Brain microvascular endothelial cell (primary cell): ENCODE results near the gene SEC23IP.

ENCODE experiments used
- DNase-seq: peaks from one replicate; pipeline ENCODE4 v3.0.0-alpha.2; 2020
- H3K27ac ChIP-seq: fragments of 250-450 bp; sonication (Bioruptor Pico); 2 replicates; pipeline ENCODE4 v1.5.1; 2020; ENCODE audit warnings: mild to moderate bottlenecking, moderate library complexity
- H3K27me3 ChIP-seq: fragments of 250-450 bp; sonication (Bioruptor Pico); replicated peaks from 2 replicates; pipeline ENCODE4 v1.5.1; 2020; ENCODE audit warnings: mild to moderate bottlenecking
- H3K36me3 ChIP-seq: fragments of 250-450 bp; sonication (Bioruptor Pico); replicated peaks from 2 replicates; pipeline ENCODE4 v1.5.1; 2020; ENCODE audit warnings: mild to moderate bottlenecking
- H3K4me3 ChIP-seq: 2 replicates; pipeline ENCODE4 v1.5.1; 2011; ENCODE audit warnings: low read depth, mild to moderate bottlenecking, control low read depth, low read length, moderate library complexity
- in situ Hi-C: cut with HindIII; loops from 2 replicates; pipeline ENCODE4 v1.10.0; 2017; ENCODE audit warnings: low sequenced_read_pairs, low pct_ligation_motif_present
- TF ChIP-seq, protein P1 (sequence below): IDR thresholded peaks from 2 replicates; pipeline ENCODE4 v1.5.1; 2011; ENCODE audit warnings: low read depth, mild to moderate bottlenecking, moderate library complexity, low read length, control low read depth, inconsistent platforms; ENCODE audit errors: missing control alignments

The SEC23IP gene

DNA sequence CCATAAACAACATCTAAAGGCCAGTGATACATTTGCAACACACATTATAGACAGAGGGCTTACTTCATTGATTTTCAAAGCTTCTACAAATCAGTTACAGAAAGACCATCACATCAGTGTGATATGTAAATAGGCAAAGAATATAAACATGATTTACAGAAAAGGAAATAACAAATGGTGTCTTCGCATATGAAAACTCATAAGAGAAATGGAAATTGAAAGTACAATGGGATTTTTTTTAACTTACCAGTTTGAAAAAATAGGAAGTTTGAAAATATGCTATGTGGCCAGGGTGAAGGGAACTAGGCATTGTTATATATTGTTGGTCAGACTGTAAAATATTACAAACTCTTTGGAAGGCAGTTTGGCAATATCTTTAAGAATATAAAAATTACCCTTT is 27.3 kb downstream of the SEC23IP start:
- Histone ChIP-seq H3K27me3 (no peaks in the 10 kb centered on the region), H3K27ac (no peak overlapping the region), H3K36me3 (peaks cover 71% of the 10 kb centered on the region), H3K4me3 (no peak overlapping the region)
- TF ChIP-seq, protein P1, sequence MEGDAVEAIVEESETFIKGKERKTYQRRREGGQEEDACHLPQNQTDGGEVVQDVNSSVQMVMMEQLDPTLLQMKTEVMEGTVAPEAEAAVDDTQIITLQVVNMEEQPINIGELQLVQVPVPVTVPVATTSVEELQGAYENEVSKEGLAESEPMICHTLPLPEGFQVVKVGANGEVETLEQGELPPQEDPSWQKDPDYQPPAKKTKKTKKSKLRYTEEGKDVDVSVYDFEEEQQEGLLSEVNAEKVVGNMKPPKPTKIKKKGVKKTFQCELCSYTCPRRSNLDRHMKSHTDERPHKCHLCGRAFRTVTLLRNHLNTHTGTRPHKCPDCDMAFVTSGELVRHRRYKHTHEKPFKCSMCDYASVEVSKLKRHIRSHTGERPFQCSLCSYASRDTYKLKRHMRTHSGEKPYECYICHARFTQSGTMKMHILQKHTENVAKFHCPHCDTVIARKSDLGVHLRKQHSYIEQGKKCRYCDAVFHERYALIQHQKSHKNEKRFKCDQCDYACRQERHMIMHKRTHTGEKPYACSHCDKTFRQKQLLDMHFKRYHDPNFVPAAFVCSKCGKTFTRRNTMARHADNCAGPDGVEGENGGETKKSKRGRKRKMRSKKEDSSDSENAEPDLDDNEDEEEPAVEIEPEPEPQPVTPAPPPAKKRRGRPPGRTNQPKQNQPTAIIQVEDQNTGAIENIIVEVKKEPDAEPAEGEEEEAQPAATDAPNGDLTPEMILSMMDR, result no peak
- in situ Hi-C loops, result no loop called here
- no peak for DNase-seq

DNA sequence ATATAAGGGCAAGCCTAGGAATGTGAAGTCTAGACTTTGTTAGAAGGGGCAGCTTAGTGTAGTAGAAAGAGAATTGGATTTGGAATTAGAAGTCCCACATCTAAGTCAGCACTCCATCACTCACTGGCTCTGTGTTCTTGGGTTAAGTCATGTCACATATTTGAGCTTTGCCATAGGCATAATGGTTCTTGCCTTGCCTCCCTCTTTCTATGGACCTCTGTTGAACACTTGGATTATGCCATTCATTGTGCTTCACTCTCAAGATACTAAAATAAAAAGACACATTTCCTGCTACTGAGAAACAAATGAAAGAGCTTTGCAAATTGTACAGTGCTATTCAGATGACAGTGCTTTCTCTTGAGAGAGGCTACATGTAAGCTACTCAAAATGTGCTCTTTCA is 35.9 kb downstream of the SEC23IP start:
- DNase-seq, result no peak
- no peak overlapping the region for H3K27ac ChIP-seq
- H3K4me3 ChIP-seq, result no peak overlapping the region
- TF ChIP-seq, protein P1, result no peak
- H3K36me3 ChIP-seq, result peaks cover 64% of the 10 kb centered on the region
- in situ Hi-C loops, result no loop called here
- no peaks in the 10 kb centered on the region for H3K27me3 ChIP-seq

DNA sequence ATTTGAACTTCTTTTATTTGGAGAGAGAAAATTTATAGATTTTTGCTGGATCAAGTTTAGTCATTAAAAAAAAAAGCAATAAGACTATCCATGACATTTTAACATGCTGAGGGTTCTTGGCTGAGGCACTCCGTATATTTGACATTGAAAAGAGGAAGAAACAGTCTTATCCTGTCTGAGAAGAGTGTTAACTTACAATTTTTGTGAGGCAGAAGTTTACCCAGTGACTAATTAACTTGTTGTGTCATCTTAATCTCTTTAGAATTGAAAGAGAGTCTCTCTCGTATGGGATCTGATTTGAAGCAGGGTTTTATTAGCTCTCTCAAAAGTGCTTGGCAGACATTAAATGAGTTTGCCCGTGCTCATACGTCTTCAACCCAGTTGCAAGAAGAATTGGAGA is 39.3 kb downstream of the SEC23IP start:
- no peak for DNase-seq
- H3K36me3 ChIP-seq, result peaks cover 50% of the 10 kb centered on the region
- TF ChIP-seq, protein P1, result no peak
- no peaks in the 10 kb centered on the region for H3K27me3 ChIP-seq
- H3K27ac ChIP-seq, result no peak overlapping the region
- in situ Hi-C loops, result no loop called here
- no peak overlapping the region for H3K4me3 ChIP-seq

DNA sequence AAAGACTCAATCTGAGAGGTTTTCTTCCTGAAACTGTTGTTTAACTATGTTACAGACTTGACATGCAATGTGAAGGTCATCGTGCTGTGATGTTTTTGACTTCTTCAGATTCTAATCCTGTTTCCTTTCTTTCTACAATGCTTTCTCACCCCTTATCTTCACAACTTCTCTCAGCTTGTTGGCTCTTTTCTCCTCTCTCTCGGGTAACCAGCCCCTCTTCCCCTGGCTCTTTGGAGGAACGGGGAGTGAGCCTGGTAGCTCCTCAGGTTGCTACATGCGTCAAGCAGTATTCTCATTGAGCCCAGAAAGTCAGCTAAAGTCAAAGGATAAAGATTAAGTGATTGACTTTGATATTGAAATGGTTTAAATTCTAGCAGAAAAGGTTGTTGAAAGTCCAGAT is 40.1 kb downstream of the SEC23IP start:
- no peak overlapping the region for H3K27ac ChIP-seq
- DNase-seq, result no peak
- in situ Hi-C loops, result no loop called here
- no peak overlapping the region for H3K4me3 ChIP-seq
- H3K36me3 ChIP-seq, result peaks cover 43% of the 10 kb centered on the region
- TF ChIP-seq, protein P1, result no peak
- no peaks in the 10 kb centered on the region for H3K27me3 ChIP-seq

DNA sequence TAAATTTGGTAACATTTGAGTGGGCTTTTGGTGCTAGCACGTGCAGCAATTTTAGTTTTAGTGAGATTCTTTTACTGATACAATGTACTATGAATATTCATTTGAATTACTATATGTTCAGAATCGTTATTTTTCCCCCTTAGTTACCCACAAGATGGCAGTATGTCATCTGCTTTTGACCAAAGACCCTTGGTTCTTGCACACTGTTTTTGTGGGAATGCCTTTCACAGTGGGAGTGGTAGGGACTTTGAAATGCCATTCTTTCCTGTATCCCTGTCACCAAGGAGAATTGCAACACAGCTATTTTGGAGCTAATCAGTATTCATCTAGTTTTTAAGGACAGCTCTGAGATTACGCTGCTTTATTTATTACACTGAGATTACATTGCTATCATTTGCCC is 40.6 kb downstream of the SEC23IP start:
- H3K4me3 ChIP-seq, result no peak overlapping the region
- TF ChIP-seq, protein P1, result peak; percentile 46
- no peak for DNase-seq
- in situ Hi-C loops, result no loop called here
- H3K27me3 ChIP-seq, result no peaks in the 10 kb centered on the region
- H3K36me3 ChIP-seq, result peaks cover 40% of the 10 kb centered on the region
- H3K27ac ChIP-seq, result no peak overlapping the region

DNA sequence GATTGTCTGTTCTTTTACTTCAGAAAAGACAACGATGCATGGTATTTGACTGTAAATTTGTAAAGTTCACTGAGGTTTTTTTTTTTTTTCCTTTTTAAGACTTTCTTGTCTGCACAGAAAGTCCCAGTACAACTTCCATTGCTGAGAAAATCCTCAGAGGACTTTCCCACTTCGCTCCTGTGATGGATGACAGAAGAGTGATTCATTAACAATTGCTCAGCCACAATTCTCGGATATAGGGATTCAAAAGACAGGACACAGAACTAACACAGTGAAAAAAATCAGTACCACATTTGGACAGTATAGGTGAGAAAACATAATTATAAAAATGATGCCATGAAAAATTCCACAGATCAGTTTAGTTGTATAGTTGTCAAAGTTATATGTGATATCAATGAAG is 48.0 kb downstream of the SEC23IP start:
- H3K27me3 ChIP-seq, result no peaks in the 10 kb centered on the region
- TF ChIP-seq, protein P1, result no peak
- no peak overlapping the region for H3K4me3 ChIP-seq
- DNase-seq, result peak; percentile 60
- peaks cover 19% of the 10 kb centered on the region for H3K36me3 ChIP-seq
- peak overlapping the region; percentile 50 for H3K27ac ChIP-seq
- in situ Hi-C loops, result no loop called here
